Activated naive CD4-positive, alpha-beta T cell treated with anti-CD3 and anti-CD28 coated beads, Interleukin-2, amount 10 ng/mL, durations not matched to agents 7 days and 5 days (primary cell): Measurements from ENCODE around the gene CYB5A.

Source experiments
- CTCF ChIA-PET: fragments of 350-600 bp; sonication (Branson Sonifier 250); formaldehyde crosslinking; loops from one replicate; lab custom pipeline; 2021; ENCODE audit warnings: antibody characterized with exemption; lab: Charles Lee
- DNase-seq: peaks from one replicate; pipeline ENCODE4 v3.0.0-alpha.2; 2020
- H3K27ac Mint-ChIP-seq: one replicate; pipeline ENCODE4 v1.8.0; 2021; ENCODE audit warnings: mild to moderate bottlenecking, moderate library complexity, mixed read lengths
- H3K27me3 Mint-ChIP-seq: one replicate; pipeline ENCODE4 v1.8.0; 2021; ENCODE audit warnings: mild to moderate bottlenecking, mixed read lengths
- H3K36me3 Mint-ChIP-seq: one replicate; pipeline ENCODE4 v1.8.0; 2021; ENCODE audit warnings: mixed read lengths
- H3K4me1 Mint-ChIP-seq: one replicate; pipeline ENCODE4 v1.8.0; 2021; ENCODE audit warnings: mixed read lengths
- H3K4me3 Mint-ChIP-seq: one replicate; pipeline ENCODE4 v1.8.0; 2021; ENCODE audit warnings: mild to moderate bottlenecking, moderate library complexity, mixed read lengths
- H3K9me3 Mint-ChIP-seq: one replicate; pipeline ENCODE4 v1.8.0; 2021; ENCODE audit warnings: mixed read lengths

Gene CYB5A

DNA sequence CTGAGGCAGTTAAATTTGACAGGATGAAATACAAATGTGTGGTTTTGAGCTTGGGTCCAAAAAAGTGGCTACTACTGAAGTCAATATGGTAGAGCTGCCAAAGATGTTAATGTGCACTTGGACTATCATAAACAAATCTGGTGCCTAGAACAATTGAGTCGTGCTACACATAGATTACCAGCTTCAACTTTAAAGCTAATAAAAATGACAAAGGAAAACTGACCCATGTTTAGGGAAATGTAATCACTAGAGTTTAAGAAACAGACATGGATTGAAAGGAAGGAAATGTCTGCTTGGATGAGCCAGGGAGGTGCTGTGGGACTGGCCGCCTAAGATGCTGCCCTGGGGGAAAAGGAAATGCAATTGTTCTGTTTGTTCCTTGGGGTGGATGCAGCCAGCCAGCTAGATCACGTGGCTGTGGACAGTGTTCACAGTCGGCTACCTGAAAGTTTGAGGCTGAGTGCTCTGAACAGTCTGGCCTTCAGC, 36.6 kb downstream of the CYB5A start:
- CTCF ChIA-PET = no interaction called here
- Mint-ChIP-seq H3K27ac (no peak overlapping the region), H3K27me3 (no peaks in the 10 kb centered on the region), H3K36me3 (no peaks in the 10 kb centered on the region), H3K4me1 (no peaks in the 10 kb centered on the region), H3K4me3 (no peak overlapping the region), H3K9me3 (no peaks in the 10 kb centered on the region)
- no peak for DNase-seq

DNA sequence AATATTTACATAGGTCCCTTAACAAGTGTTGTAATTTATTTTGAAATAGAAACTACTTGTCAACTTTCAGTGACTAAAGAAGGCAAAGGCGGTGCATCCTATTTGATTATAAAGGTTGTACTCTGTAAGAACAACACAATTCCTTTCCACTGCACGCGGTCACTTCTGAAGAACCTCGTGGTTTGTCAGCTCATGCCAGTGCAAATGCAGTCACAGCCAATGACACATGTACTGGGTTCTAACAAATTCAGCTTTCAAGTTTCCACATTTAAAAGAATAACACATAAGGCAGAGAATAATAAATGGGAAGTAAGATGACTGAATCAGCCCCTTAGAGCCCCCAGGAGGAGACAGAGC, 39.7 kb downstream of the CYB5A start:
- no peaks in the 10 kb centered on the region for H3K9me3 Mint-ChIP-seq
- H3K4me1 Mint-ChIP-seq = peaks cover 10% of the 10 kb centered on the region
- H3K36me3 Mint-ChIP-seq = no peaks in the 10 kb centered on the region
- H3K4me3 Mint-ChIP-seq = no peak overlapping the region
- H3K27ac Mint-ChIP-seq = no peak overlapping the region
- H3K27me3 Mint-ChIP-seq = no peaks in the 10 kb centered on the region
- CTCF ChIA-PET = interaction anchor here (0.6 kb wide), 1 partner anchor 81 kb away, joined by 3 read pairs; no protein-coding TSS in a partner anchor
- no peak for DNase-seq

DNA sequence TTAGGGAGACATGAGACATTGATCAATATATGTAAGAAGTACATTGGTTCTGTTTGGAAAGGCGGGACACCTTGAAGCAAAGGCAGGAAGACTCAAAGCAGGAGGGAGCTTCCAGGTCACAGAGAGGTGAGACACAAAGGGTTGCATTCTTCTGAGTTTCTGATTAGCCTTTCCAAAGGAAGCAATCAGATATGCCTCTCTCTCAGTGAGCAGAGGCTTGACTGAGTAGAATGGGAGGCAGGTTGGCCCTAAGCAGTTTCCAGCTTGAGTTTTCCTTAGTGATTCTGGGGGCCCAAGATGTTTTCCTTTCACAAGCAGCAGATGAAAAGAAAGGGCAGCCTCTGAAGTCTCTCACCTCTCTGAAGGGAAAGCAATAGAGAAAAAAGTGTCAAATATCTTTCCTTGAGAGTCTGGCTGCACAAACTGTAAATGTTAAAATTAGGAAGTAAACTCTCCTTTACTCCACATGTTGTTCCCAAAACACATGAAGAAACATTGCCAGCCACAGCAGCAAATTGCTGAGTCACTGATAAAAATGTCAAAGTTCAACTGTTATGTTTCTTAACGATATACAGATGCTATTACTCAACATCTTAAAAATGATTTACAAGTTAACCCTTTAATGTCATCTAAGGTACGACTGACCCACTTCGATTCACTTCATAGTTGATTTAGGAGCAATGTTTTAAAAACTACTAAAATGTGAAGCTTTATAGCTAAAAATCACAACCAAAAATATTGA, 40.3 kb downstream of the CYB5A start:
- H3K36me3 Mint-ChIP-seq = no peaks in the 10 kb centered on the region
- no peak for DNase-seq
- H3K4me1 Mint-ChIP-seq = peaks cover 10% of the 10 kb centered on the region
- CTCF ChIA-PET = interaction anchor here (0.6 kb wide), 1 partner anchor 54 kb away, joined by 3 read pairs; no protein-coding TSS in a partner anchor
- H3K27ac Mint-ChIP-seq = no peak overlapping the region
- no peaks in the 10 kb centered on the region for H3K9me3 Mint-ChIP-seq
- no peak overlapping the region for H3K4me3 Mint-ChIP-seq
- H3K27me3 Mint-ChIP-seq = no peaks in the 10 kb centered on the region

DNA sequence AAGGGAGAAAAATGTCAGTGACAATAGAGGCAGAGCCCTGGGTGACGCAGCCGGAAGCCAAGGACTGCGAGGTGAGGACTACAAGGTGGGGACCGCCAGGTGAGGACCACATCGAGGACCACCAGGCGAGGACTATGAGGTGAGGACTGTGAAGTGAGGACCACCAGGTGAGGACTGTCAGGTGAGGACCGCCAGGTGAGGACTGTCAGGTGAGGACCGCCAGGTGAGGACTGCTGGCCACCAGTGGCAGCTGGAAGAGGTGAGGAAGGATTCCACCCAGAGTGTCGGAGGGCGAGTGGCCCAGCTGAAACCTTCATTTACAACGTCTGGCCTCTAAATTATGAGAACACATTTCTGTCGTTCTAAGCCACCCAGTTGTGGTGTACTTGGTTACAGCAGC, 41.6 kb downstream of the CYB5A start:
- Mint-ChIP-seq H3K27ac (no peak overlapping the region), H3K36me3 (no peaks in the 10 kb centered on the region), H3K9me3 (no peaks in the 10 kb centered on the region), H3K4me1 (peaks cover 10% of the 10 kb centered on the region), H3K27me3 (no peaks in the 10 kb centered on the region), H3K4me3 (no peak overlapping the region)
- CTCF ChIA-PET = no interaction called here
- DNase-seq = no peak

DNA sequence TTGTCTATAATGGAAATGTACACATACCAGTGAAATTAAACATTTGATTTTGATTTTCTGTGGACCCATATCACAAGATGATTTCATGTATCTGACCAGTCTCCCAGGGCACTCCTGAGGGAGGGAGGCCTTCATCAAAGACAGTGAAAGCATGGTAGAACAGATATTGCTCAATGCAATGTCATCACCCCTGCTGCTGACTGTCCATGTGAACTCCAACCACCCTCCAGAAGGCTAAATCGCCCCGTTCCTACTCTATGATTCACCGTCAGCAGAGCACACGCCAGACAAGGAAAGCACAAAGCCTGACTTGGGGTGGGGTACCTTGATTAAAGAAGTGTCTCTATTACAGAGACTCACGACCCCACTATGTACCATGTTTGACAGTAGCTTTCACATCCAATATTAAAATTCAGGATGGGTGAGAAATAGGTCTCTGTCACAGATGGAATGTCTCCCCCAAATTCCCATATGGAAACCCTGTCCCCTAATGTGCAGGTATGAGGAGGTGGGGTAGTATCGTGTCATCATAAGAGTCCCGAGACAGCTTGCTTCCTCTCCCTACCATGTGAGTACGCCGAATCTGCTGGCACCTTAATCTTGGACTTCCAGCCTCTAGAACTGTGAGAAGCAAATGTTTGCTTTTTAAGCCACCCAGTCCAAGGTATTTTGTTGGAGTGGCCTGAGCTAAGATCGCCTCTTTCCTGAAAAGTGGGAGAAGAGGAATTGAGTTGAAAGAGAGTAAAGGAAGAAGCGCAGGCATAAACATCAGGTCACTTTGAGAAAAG, 42.4 kb downstream of the CYB5A start:
- Mint-ChIP-seq H3K36me3 (no peaks in the 10 kb centered on the region), H3K27ac (no peak overlapping the region)
- CTCF ChIA-PET = no interaction called here

DNA sequence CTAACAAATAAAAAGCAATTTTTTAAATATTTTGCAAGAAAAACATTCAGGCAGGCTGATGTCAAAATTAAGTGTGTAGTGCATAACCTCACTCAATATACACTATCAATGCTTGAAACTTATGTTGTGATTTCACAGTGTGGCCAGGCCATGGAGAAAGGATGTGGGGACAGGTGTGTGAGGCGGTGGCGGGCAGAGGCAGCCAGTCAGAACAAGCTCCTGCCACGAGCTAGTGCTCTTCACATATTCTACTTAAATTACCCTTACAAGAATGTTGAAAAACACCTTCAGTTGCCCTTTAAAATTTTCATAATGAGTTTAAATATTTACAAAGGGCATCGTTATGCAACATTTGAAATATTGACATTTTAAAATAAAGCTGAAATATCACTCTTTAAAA, 43.2 kb downstream of the CYB5A start:
- Mint-ChIP-seq H3K9me3 (no peaks in the 10 kb centered on the region), H3K4me1 (peaks cover 10% of the 10 kb centered on the region), H3K27ac (no peak overlapping the region), H3K36me3 (no peaks in the 10 kb centered on the region), H3K27me3 (peaks cover 4% of the 10 kb centered on the region), H3K4me3 (no peak overlapping the region)
- CTCF ChIA-PET = interaction anchor here (1.8 kb wide), 1 partner anchor 94 kb away, joined by 4 read pairs; no protein-coding TSS in a partner anchor
- peak; percentile 25 for DNase-seq

More for the DNA sequence above, 42.4 kb downstream of the CYB5A start:
- DNase-seq = no peak
- H3K9me3 Mint-ChIP-seq = no peaks in the 10 kb centered on the region
- H3K27me3 Mint-ChIP-seq = no peaks in the 10 kb centered on the region
- peaks cover 10% of the 10 kb centered on the region for H3K4me1 Mint-ChIP-seq
- no peak overlapping the region for H3K4me3 Mint-ChIP-seq

DNA sequence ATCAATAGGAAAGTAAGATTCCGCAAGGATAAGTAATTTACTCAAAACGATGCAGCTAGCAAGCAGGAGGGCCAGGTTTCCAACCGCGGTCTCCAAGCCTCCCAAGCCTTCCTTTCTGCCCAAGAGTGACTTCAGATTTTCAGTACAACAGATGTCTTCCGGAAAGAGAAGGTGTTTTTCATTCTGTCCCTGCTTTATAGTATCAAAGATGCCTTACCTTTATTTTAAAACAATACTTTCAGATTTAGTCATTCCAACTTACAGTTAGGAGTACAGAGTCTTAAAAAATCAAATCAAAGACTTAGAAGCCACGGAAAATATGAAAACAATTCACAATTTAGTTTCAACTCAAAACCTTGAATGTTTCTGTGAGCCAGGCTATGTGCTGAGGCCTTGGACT, 43.6 kb downstream of the CYB5A start:
- Mint-ChIP-seq H3K27me3 (peaks cover 8% of the 10 kb centered on the region), H3K4me3 (no peak overlapping the region), H3K36me3 (no peaks in the 10 kb centered on the region), H3K27ac (no peak overlapping the region), H3K4me1 (peaks cover 10% of the 10 kb centered on the region), H3K9me3 (no peaks in the 10 kb centered on the region)
- CTCF ChIA-PET = interaction anchor here (1.8 kb wide), 1 partner anchor 94 kb away, joined by 4 read pairs; no protein-coding TSS in a partner anchor
- DNase-seq = no peak

DNA sequence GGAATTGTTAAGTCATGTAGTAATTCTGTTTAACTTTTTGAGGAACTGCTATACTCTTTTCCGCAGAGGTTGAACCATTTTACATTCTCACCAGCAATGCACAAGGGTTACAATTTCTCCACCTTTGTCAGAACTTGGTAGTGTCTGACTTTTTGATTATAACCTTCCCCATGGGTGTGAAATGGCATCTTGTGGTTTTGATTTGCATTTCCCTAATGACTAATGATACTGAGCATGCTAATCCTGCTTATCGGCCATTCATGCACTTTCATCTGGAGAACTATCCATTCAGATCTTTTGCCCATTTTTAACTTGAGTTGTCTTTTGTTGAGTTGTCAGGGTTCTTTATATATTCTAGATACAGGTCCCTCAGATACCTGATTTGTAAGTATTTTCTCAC, 47.2 kb downstream of the CYB5A start:
- no peak for DNase-seq
- H3K27ac Mint-ChIP-seq = no peak overlapping the region
- H3K27me3 Mint-ChIP-seq = peaks cover 15% of the 10 kb centered on the region
- no peaks in the 10 kb centered on the region for H3K36me3 Mint-ChIP-seq
- H3K4me3 Mint-ChIP-seq = no peak overlapping the region
- H3K4me1 Mint-ChIP-seq = peaks cover 10% of the 10 kb centered on the region
- CTCF ChIA-PET = no interaction called here
- H3K9me3 Mint-ChIP-seq = no peaks in the 10 kb centered on the region

DNA sequence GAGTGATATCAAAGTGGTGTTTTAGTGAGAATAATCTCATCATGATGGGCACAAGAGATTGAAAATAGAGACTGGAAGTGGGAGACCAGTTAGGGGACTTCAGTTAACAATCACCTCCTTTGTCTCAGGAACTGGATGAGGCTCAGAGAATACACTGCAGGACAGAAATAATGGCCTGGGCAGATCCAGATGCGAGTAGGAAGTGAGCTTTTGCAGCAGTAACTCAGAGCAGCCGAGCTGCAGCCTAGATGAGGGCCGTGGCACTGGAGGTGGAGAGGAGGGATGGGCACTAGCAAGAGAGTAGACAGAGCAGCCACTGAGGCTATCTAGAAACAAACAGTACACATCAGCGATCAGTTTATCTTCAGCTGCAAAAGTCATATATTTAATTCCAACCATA, 48.6 kb downstream of the CYB5A start:
- H3K4me1 Mint-ChIP-seq = peaks cover 6% of the 10 kb centered on the region
- peaks cover 15% of the 10 kb centered on the region for H3K27me3 Mint-ChIP-seq
- H3K36me3 Mint-ChIP-seq = no peaks in the 10 kb centered on the region
- H3K27ac Mint-ChIP-seq = no peak overlapping the region
- DNase-seq = no peak
- H3K9me3 Mint-ChIP-seq = no peaks in the 10 kb centered on the region
- CTCF ChIA-PET = interaction anchor here (1.4 kb wide), 1 partner anchor 309 kb away, joined by 4 read pairs; no protein-coding TSS in a partner anchor
- H3K4me3 Mint-ChIP-seq = no peak overlapping the region

DNA sequence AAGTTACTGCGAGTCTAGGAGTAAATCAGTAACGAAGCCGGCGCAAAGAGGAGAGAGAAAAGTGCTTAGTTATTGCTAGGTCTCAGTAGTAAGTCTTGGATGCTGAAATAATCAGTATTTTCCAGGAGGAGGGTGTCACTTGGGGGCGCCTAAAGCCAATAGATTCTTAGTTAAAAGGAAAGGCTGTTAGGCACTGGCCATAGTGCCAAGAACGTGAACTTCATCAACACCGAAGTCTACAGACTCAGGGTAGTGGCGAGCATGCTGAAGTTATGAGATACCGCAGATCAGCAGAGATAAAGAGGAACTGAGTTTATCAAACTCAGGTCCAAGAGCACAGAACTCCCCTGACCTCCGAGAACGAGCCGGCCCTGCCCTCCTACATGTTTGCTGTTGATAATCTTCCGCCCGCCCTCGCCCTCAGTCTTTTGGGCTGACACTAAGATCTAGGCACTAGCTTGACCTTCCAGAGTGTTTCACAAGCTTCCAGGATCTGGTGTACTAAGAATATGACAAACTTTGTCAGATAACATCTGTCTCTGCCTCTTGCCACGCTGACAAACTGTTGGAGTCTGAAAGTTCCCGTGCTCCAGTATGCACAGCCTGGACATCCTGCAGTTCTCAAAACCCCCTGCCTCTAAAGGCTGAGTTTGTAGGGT, 49.2 kb downstream of the CYB5A start:
- DNase-seq = no peak
- no peak overlapping the region for H3K4me3 Mint-ChIP-seq
- H3K27ac Mint-ChIP-seq = no peak overlapping the region
- H3K9me3 Mint-ChIP-seq = no peaks in the 10 kb centered on the region
- H3K36me3 Mint-ChIP-seq = no peaks in the 10 kb centered on the region
- peaks cover under 1% of the 10 kb centered on the region for H3K4me1 Mint-ChIP-seq
- H3K27me3 Mint-ChIP-seq = peaks cover 18% of the 10 kb centered on the region
- CTCF ChIA-PET = interaction anchor here (1.4 kb wide), 1 partner anchor 309 kb away, joined by 4 read pairs; no protein-coding TSS in a partner anchor

DNA sequence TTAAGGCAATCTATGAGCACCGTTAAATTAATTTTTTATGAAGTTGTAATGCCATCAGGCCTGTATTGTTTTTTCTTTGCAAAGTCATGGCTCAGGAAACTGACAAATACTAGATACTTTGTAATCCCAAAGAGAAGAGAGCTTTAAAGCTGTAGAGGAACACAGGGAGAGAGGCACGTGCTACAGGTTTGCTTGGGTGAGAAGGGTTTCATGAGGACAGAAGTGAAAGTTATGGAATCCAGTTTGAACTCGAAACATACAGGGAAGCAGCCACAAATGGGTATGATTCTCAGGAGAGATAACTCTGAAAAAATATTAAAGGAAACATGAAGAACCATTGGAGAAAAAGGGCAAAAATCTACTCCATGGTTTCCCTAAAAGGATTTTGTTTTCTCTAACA, 49.8 kb downstream of the CYB5A start:
- H3K9me3 Mint-ChIP-seq = no peaks in the 10 kb centered on the region
- no peak overlapping the region for H3K4me3 Mint-ChIP-seq
- no peak overlapping the region for H3K27ac Mint-ChIP-seq
- H3K36me3 Mint-ChIP-seq = no peaks in the 10 kb centered on the region
- no peaks in the 10 kb centered on the region for H3K4me1 Mint-ChIP-seq
- no peak for DNase-seq
- CTCF ChIA-PET = no interaction called here
- peaks cover 19% of the 10 kb centered on the region for H3K27me3 Mint-ChIP-seq

DNA sequence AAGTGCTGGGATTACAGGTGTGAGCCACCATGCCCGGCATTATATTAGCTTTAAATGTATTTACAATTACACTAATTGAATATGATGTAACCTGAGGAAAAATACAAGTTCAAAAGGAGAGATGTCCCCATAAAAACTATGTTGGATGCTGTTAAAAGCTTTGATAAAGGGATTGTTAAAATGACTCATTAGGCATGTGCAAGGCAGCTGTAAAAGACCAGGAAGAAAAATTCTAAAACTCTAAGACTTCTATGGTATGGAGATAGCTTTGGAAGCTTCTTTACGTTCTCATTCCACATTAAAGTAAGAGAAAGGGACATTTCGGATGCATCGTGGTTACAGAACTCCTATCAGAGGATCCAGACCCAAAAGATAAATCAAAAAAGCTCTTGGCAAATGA, 50.3 kb downstream of the CYB5A start:
- H3K36me3 Mint-ChIP-seq = no peaks in the 10 kb centered on the region
- no peak for DNase-seq
- no peaks in the 10 kb centered on the region for H3K4me1 Mint-ChIP-seq
- no peak overlapping the region for H3K4me3 Mint-ChIP-seq
- CTCF ChIA-PET = interaction anchor here (0.9 kb wide), 1 partner anchor 310 kb away, joined by 3 read pairs; no protein-coding TSS in a partner anchor
- H3K27ac Mint-ChIP-seq = no peak overlapping the region
- H3K9me3 Mint-ChIP-seq = no peaks in the 10 kb centered on the region
- peaks cover 19% of the 10 kb centered on the region for H3K27me3 Mint-ChIP-seq

DNA sequence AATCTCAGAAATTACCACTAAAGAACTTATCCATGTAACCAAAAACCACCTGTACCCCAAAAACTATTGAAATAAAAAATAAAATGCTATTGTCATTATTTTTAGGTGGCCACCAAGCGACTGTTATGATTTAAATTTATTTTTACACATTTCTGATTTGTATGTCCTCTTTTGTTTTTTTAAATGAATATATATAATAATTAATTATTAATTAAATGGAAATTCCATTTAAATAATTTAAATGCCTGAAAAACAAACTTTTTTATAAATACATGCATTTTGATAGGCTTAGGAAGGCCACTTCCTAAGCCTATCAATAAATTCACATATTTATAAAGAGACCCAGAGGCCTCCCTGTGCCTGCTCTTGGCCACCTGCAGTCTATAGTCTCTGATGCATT, 52.2 kb downstream of the CYB5A start:
- CTCF ChIA-PET = interaction anchor here (1.2 kb wide), 1 partner anchor 102 kb away, joined by 3 read pairs; no protein-coding TSS in a partner anchor
- Mint-ChIP-seq H3K27me3 (peaks cover 24% of the 10 kb centered on the region), H3K36me3 (no peaks in the 10 kb centered on the region), H3K4me1 (no peaks in the 10 kb centered on the region), H3K4me3 (no peak overlapping the region), H3K9me3 (no peaks in the 10 kb centered on the region), H3K27ac (no peak overlapping the region)
- no peak for DNase-seq
